Keratinocyte (primary cell): ENCODE measurements around the gene TOPORS.

Experiments used
- EZH2 ChIP-seq: IDR thresholded peaks from one replicate; pipeline ENCODE4 v1.6.1; 2012; ENCODE audit warnings: inconsistent platforms, mild to moderate bottlenecking, low read length, moderate library complexity
- TF ChIP-seq, protein P1 (sequence below), 3 experiments: IDR thresholded peaks in 1 of 3; conservative IDR thresholded peaks in 1 of 3; optimal IDR thresholded peaks in 1 of 3; 2 replicates in 2 of 3; 3 replicates in 1 of 3; pipeline versions ENCODE3 to v1.5.1; 2011; ENCODE audit warnings: low read length in 3 of 3, mild to moderate bottlenecking in 3 of 3, moderate library complexity in 2 of 3, control low read depth in 1 of 3, inconsistent platforms in 1 of 3; ENCODE audit not compliant: insufficient read depth in 2 of 3; ENCODE audit errors: extremely low read depth in 1 of 3

DNA sequence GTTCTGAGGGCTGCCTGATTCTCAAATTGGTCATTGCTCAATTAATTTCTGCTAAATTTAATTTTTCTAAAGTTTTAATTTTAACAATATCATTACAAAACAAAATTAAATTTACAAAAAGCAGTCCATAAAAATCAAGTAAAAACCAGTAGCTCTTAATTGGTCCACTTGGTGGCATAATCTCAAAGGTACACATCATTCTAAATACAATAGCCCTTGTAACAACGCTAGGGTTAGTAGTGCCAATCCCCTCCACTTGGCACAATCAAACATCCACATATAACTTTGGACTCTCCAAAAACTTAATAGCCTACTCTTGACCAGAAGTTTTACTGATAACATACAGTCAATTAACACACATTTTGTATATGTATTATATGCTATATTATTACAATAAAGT, 22.5 kb upstream of the TOPORS start:
- TF ChIP-seq, protein P1, sequence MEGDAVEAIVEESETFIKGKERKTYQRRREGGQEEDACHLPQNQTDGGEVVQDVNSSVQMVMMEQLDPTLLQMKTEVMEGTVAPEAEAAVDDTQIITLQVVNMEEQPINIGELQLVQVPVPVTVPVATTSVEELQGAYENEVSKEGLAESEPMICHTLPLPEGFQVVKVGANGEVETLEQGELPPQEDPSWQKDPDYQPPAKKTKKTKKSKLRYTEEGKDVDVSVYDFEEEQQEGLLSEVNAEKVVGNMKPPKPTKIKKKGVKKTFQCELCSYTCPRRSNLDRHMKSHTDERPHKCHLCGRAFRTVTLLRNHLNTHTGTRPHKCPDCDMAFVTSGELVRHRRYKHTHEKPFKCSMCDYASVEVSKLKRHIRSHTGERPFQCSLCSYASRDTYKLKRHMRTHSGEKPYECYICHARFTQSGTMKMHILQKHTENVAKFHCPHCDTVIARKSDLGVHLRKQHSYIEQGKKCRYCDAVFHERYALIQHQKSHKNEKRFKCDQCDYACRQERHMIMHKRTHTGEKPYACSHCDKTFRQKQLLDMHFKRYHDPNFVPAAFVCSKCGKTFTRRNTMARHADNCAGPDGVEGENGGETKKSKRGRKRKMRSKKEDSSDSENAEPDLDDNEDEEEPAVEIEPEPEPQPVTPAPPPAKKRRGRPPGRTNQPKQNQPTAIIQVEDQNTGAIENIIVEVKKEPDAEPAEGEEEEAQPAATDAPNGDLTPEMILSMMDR (optimal IDR thresholded peaks at IDR 0.05 in 1 of 3, IDR thresholded peaks at IDR 0.05 in 1 of 3, conservative IDR thresholded peaks at IDR 0.05 in 1 of 3; ENCODE audit: extremely low read depth in 1 of 3, insufficient read depth in 2 of 3, low read length in 3 of 3) = no peak
- TF ChIP-seq EZH2 = no peak
